Measurements from ENCODE around the gene SLC5A5.

- no peak for TF ChIP-seq POLR2A (IDR thresholded peaks at IDR 0.05)
- no peak for TF ChIP-seq CTCF (IDR thresholded peaks at IDR 0.05)
These were observed 23.0 kb upstream of the SLC5A5 start for GRCh38 chr19:17848595-17849292.
